Hepatocyte (in vitro differentiated cells): ENCODE measurements around the gene AOPEP. TPM values are rescaled to one million over a fixed set of nuclear protein-coding genes. Genes with fewer than 3 reads are reported as not detected.

Experiments used
- DNase-seq: peaks from one replicate; pipeline ENCODE4 v3.0.0-alpha.2; 2016; ENCODE audit warnings: low spot score
- H2AFZ ChIP-seq: fragments of 200-600 bp; sonication (generic); 2 replicates; pipeline ENCODE4 v1.6.0; 2016; ENCODE audit warnings: antibody characterized with exemption, mild to moderate bottlenecking
- H3K27ac ChIP-seq: fragments of 200-600 bp; sonication (generic); 2 replicates; pipeline ENCODE4 v1.5.1; 2016; ENCODE audit warnings: mild to moderate bottlenecking
- H3K27me3 ChIP-seq: fragments of 200-600 bp; sonication (generic); 2 replicates; pipeline ENCODE4 v1.6.1; 2016
- H3K36me3 ChIP-seq: fragments of 200-600 bp; sonication (generic); replicated peaks from 2 replicates; pipeline ENCODE4 v1.5.1; 2016; ENCODE audit warnings: low read depth; ENCODE audit not compliant: insufficient read depth
- H3K4me1 ChIP-seq: fragments of 200-600 bp; sonication (generic); 2 replicates; pipeline ENCODE4 v1.5.1; 2016; ENCODE audit warnings: mild to moderate bottlenecking, moderate library complexity; ENCODE audit not compliant: insufficient read depth
- H3K4me2 ChIP-seq: fragments of 200-600 bp; sonication (generic); 2 replicates; pipeline ENCODE4 v1.6.0; 2016
- H3K4me3 ChIP-seq: fragments of 200-600 bp; sonication (generic); 2 replicates; pipeline ENCODE4 v1.5.1; 2016; ENCODE audit warnings: mild to moderate bottlenecking
- H3K79me2 ChIP-seq: fragments of 200-600 bp; sonication (generic); 2 replicates; pipeline ENCODE4 v1.6.0; 2017; ENCODE audit warnings: mild to moderate bottlenecking
- H3K9me2 ChIP-seq: fragments of 200-600 bp; sonication (generic); replicated peaks from 2 replicates; pipeline ENCODE4 v1.6.0; 2017; ENCODE audit warnings: mild to moderate bottlenecking; ENCODE audit not compliant: insufficient read depth
- H3K9me3 ChIP-seq: fragments of 200-600 bp; sonication (generic); 2 replicates; pipeline ENCODE4 v1.5.1; 2016; ENCODE audit warnings: low read depth, mild to moderate bottlenecking
- H4K20me1 ChIP-seq: fragments of 200-600 bp; sonication (generic); 2 replicates; pipeline ENCODE4 v1.6.0; 2016; ENCODE audit warnings: mild to moderate bottlenecking; ENCODE audit not compliant: insufficient read depth, poor library complexity, severe bottlenecking
- EZH2 ChIP-seq: fragments of 200-600 bp; sonication (generic); IDR thresholded peaks from 2 replicates; pipeline ENCODE4 v1.6.1; 2016; ENCODE audit warnings: antibody characterized with exemption, mild to moderate bottlenecking, borderline replicate concordance
- EZH2phosphoT487 ChIP-seq: fragments of 200-600 bp; sonication (generic); IDR thresholded peaks from one replicate; pipeline ENCODE4 v1.6.1; 2018; ENCODE audit warnings: antibody characterized with exemption, mild to moderate bottlenecking, low read depth, moderate library complexity; ENCODE audit not compliant: unreplicated experiment, severe bottlenecking
- WGBS: methylation state at CpG from one replicate; pipeline ENCODE4 v1.1.6; 2016; ENCODE audit warnings: low lambda C conversion rate; ENCODE audit errors: missing lambda C conversion rate; 5-methylcytosine and 5-hydroxymethylcytosine counted together
- polyA plus RNA-seq: library from polyadenylated mRNA; unstranded; fragments of >200 nt; fragmentation: Nextera tagmentation; extraction: Ambion mirVana; gene quantifications from 2 replicates; pipeline ENCODE4 v1.2.1, GENCODE V29; 2016
- total RNA-seq: library from RNA; depleted of rRNA; stranded (reverse); fragments of >200 nt; gene quantifications from 2 replicates; pipeline ENCODE4 v1.2.3, GENCODE V29; 2014
- TF ChIP-seq, protein P1 (sequence below): fragments of 200-600 bp; sonication (generic); IDR thresholded peaks from 2 replicates; pipeline ENCODE4 v1.5.1; 2016; ENCODE audit warnings: antibody characterized with exemption, mild to moderate bottlenecking; ENCODE audit not compliant: poor library complexity

Gene AOPEP
- total and polyA plus RNA-seq, 2 experiments from 2014 or later = 82.8 to 101 TPM

DNA sequence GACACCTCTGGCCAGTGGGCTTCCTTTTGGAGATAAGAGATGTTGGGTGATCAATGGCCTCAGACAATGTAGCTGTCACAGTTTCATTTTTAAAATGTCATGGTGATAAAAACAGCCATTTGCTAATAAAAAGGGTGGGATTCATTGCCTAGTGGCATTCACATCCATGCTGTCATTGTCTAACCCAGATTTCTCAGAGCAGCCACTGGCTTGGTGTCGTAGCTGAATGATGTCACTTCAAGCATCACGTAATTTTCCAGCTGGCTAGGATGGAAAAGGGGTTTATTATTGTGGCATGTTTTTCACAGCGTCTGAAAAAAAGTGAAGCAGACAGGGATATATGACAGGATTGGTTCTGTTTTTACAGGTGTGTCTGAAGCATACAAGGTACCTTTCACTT lies 184.7 kb downstream of the AOPEP start:
- DNase-seq = no peak
- WGBS = 81% methylated on average over 3 of the region's 3 CpGs
- Histone ChIP-seq H3K4me1 (peaks cover 54% of the 10 kb centered on the region), H3K4me2 (no peak overlapping the region), H4K20me1 (no peaks in the 10 kb centered on the region), H2AFZ (no peak overlapping the region), H3K27me3 (no peaks in the 10 kb centered on the region), H3K4me3 (no peak overlapping the region), H3K9me2 (no peaks in the 10 kb centered on the region), H3K79me2 (peaks cover 19% of the 10 kb centered on the region), H3K36me3 (no peaks in the 10 kb centered on the region), H3K27ac (no peak overlapping the region), H3K9me3 (no peaks in the 10 kb centered on the region)
- TF ChIP-seq EZH2 = no peak
- TF ChIP-seq EZH2phosphoT487 = no peak
- TF ChIP-seq, protein P1, sequence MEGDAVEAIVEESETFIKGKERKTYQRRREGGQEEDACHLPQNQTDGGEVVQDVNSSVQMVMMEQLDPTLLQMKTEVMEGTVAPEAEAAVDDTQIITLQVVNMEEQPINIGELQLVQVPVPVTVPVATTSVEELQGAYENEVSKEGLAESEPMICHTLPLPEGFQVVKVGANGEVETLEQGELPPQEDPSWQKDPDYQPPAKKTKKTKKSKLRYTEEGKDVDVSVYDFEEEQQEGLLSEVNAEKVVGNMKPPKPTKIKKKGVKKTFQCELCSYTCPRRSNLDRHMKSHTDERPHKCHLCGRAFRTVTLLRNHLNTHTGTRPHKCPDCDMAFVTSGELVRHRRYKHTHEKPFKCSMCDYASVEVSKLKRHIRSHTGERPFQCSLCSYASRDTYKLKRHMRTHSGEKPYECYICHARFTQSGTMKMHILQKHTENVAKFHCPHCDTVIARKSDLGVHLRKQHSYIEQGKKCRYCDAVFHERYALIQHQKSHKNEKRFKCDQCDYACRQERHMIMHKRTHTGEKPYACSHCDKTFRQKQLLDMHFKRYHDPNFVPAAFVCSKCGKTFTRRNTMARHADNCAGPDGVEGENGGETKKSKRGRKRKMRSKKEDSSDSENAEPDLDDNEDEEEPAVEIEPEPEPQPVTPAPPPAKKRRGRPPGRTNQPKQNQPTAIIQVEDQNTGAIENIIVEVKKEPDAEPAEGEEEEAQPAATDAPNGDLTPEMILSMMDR = no peak

GRCh38 chr9:94911986-94912635 lies 185.6 kb downstream of the AOPEP start:
- no peak for DNase-seq
- Histone ChIP-seq H3K36me3 (no peaks in the 10 kb centered on the region), H2AFZ (no peak overlapping the region), H3K9me3 (no peaks in the 10 kb centered on the region), H3K27me3 (no peaks in the 10 kb centered on the region), H3K4me1 (peaks cover 59% of the 10 kb centered on the region), H3K27ac (peak overlapping the region; percentile 82), H3K9me2 (no peaks in the 10 kb centered on the region), H4K20me1 (no peaks in the 10 kb centered on the region), H3K79me2 (peaks cover 15% of the 10 kb centered on the region), H3K4me2 (no peak overlapping the region), H3K4me3 (no peak overlapping the region)
- TF ChIP-seq EZH2 (no peak), EZH2phosphoT487 (no peak)
- TF ChIP-seq, protein P1 = no peak
- WGBS = 74% methylated on average over 11 of the region's 11 CpGs

- no peak for DNase-seq
- peaks cover 56% of the 10 kb centered on the region for H3K4me1 ChIP-seq
These were observed 186.3 kb downstream of the AOPEP start for GRCh38 chr9:94912700-94913249.

More at GRCh38 chr9:94912700-94913249, 186.3 kb downstream of the AOPEP start:
- H3K9me2 ChIP-seq = no peaks in the 10 kb centered on the region
- H2AFZ ChIP-seq = no peak overlapping the region
- H3K4me3 ChIP-seq = no peak overlapping the region
- no peak overlapping the region for H3K4me2 ChIP-seq
- H3K27ac ChIP-seq = peak overlapping the region; percentile 82
- TF ChIP-seq, protein P1 = no peak
- TF ChIP-seq EZH2 = no peak
- TF ChIP-seq EZH2phosphoT487 = no peak
- no peaks in the 10 kb centered on the region for H4K20me1 ChIP-seq
- H3K9me3 ChIP-seq = no peaks in the 10 kb centered on the region
- no peaks in the 10 kb centered on the region for H3K27me3 ChIP-seq
- peaks cover 15% of the 10 kb centered on the region for H3K79me2 ChIP-seq
- H3K36me3 ChIP-seq = no peaks in the 10 kb centered on the region
- WGBS = 80% methylated on average over 8 of the region's 8 CpGs
